GM12878 (cell line): ENCODE results near the gene TAF7L. TPM values are rescaled to one million over a fixed set of nuclear protein-coding genes. Genes with fewer than 3 reads are reported as not detected.

Source experiments
- ATAC-seq: fragments of 200-7000 bp; cut with Tn5 transposase; 3 replicates; pipeline ENCODE4 v1.9.1; 2020; ENCODE audit warnings: mild to moderate bottlenecking, moderate library complexity
- BruUV-seq: library from RNA; stranded (reverse); fragments of 400-500 nt; replicated peaks from 2 replicates; lab custom pipeline; 2021; lab: Mats Ljungman, UMichigan
- CTCF ChIA-PET: fragments of 300-600 bp; sonication (Branson Sonifier 250); formaldehyde crosslinking; extraction: SDS; loops from one replicate; lab custom pipeline; 2021; ENCODE audit warnings: inconsistent platforms; lab: Yijun Ruan, JAX
- POLR2A ChIA-PET: fragments of 350-600 bp; formaldehyde crosslinking; extraction: SDS; loops from one replicate; lab custom pipeline; 2021; ENCODE audit warnings: inconsistent platforms; lab: Charles Lee
- RAD21 ChIA-PET: fragments of 300-600 bp; sonication (Branson Sonifier 250); formaldehyde crosslinking; loops from one replicate; lab custom pipeline; 2023; ENCODE audit warnings: antibody characterized with exemption; ENCODE audit not compliant: unreplicated experiment; lab: Charles Lee
- SMC1A ChIA-PET: fragments of 300-600 bp; sonication (Branson Sonifier 250); formaldehyde crosslinking; loops from one replicate; lab custom pipeline; 2023; ENCODE audit not compliant: unreplicated experiment, uncharacterized antibody; lab: Charles Lee
- DNase-seq: peaks from one replicate; pipeline ENCODE4 v3.0.0-alpha.2; 2011; ENCODE audit warnings: low read depth, low spot score
- FAIRE-seq: peaks from 3 replicates; lab custom pipeline; 2011; peaks lifted over from hg19 to GRCh38; lab: Jason Lieb, UNC
- H2AFZ ChIP-seq: 2 replicates; pipeline ENCODE4 v1.6.0; 2011; ENCODE audit warnings: low read depth, low read length, control low read depth; ENCODE audit not compliant: control insufficient read depth
- H3K27ac ChIP-seq: 2 replicates; pipeline ENCODE4 v1.5.1; 2011; ENCODE audit warnings: control low read depth; ENCODE audit not compliant: control insufficient read depth, insufficient read depth
- H3K27me3 ChIP-seq, 2 experiments: replicated peaks in 1 of 2; 2 replicates each; pipeline versions ENCODE4 v1.6.0 to v1.6.1; 2011; ENCODE audit warnings: low read length in 1 of 2; ENCODE audit not compliant: control insufficient read depth in 2 of 2, insufficient read depth in 2 of 2
- H3K36me3 ChIP-seq, 2 experiments: 2 replicates each; pipeline ENCODE4 v1.5.1; 2011; ENCODE audit warnings: low read length in 1 of 2; ENCODE audit not compliant: control insufficient read depth in 2 of 2, insufficient read depth in 2 of 2
- H3K4me1 ChIP-seq: 2 replicates; pipeline ENCODE4 v1.6.1; 2011; ENCODE audit warnings: mild to moderate bottlenecking, low read length, moderate library complexity, mixed read lengths; ENCODE audit not compliant: control insufficient read depth, insufficient read depth
- H3K4me2 ChIP-seq: 2 replicates; pipeline ENCODE4 v1.6.0; 2011; ENCODE audit warnings: control low read depth; ENCODE audit not compliant: control insufficient read depth, insufficient read depth
- H3K4me3 ChIP-seq: fragments of 200-600 bp; sonication (generic); 2 replicates; pipeline ENCODE4 v1.5.1; 2016
- H3K79me2 ChIP-seq: 2 replicates; pipeline ENCODE4 v1.6.0; 2011; ENCODE audit warnings: low read length; ENCODE audit not compliant: control insufficient read depth, insufficient read depth
- H3K9ac ChIP-seq: 2 replicates; pipeline ENCODE4 v1.8.0; 2011; ENCODE audit warnings: low read length, control low read depth, mixed read lengths; ENCODE audit not compliant: control insufficient read depth, insufficient read depth
- H3K9me3 ChIP-seq: replicated peaks from 3 replicates; pipeline ENCODE4 v1.5.1; 2011; ENCODE audit warnings: mild to moderate bottlenecking, low read length; ENCODE audit not compliant: control insufficient read depth, insufficient read depth
- H4K20me1 ChIP-seq: 2 replicates; pipeline ENCODE4 v1.6.0; 2011; ENCODE audit not compliant: control insufficient read depth, insufficient read depth
- ELK1 ChIP-seq: IDR thresholded peaks from 2 replicates; pipeline ENCODE4 v1.6.1; 2012; ENCODE audit warnings: low read depth, low read length, improper control_type of control experiment
- FOS ChIP-seq: IDR thresholded peaks from 3 replicates; pipeline ENCODE4 v1.6.1; 2011; ENCODE audit warnings: borderline replicate concordance; ENCODE audit not compliant: insufficient read length; ENCODE audit errors: extremely low read depth
- GATAD2B ChIP-seq: fragments of 450-650 bp; conservative IDR thresholded peaks from 2 replicates; pipeline ENCODE4 v1.6.1; 2017; ENCODE audit warnings: low read depth, mild to moderate bottlenecking, moderate library complexity
- IKZF1 ChIP-seq: fragments of 450-650 bp; conservative IDR thresholded peaks from 2 replicates; pipeline ENCODE4 v1.6.1; 2017; ENCODE audit warnings: antibody characterized with exemption, mild to moderate bottlenecking
- JUND ChIP-seq: IDR thresholded peaks from 2 replicates; pipeline ENCODE4 v1.6.1; 2012; ENCODE audit warnings: low read depth, mild to moderate bottlenecking, low read length, improper control_type of control experiment, moderate library complexity
- LARP7 ChIP-seq: fragments of 450-650 bp; IDR thresholded peaks from 2 replicates; pipeline ENCODE4 v1.6.1; 2017; ENCODE audit warnings: mild to moderate bottlenecking
- MTA3 ChIP-seq: IDR thresholded peaks from 2 replicates; pipeline ENCODE4 v1.6.1; 2012; ENCODE audit warnings: low read length, inconsistent platforms, borderline replicate concordance
- PKNOX1 ChIP-seq: fragments of 450-650 bp; IDR thresholded peaks from 2 replicates; pipeline ENCODE4 v1.6.1; 2016; ENCODE audit warnings: mild to moderate bottlenecking
- POU2F2 ChIP-seq: IDR thresholded peaks from 3 replicates; pipeline ENCODE4 v1.6.1; 2011; ENCODE audit warnings: low read depth, mild to moderate bottlenecking, low read length, borderline replicate concordance
- RUNX3 ChIP-seq: IDR thresholded peaks from 2 replicates; pipeline ENCODE4 v1.6.1; 2012; ENCODE audit warnings: low read length, inconsistent platforms
- SKIL ChIP-seq: fragments of 450-650 bp; IDR thresholded peaks from 2 replicates; pipeline ENCODE4 v1.6.1; 2017; ENCODE audit warnings: mild to moderate bottlenecking, low read depth, inconsistent platforms; ENCODE audit not compliant: poor library complexity, severe bottlenecking
- SMC3 ChIP-seq: IDR thresholded peaks from 2 replicates; pipeline ENCODE4 v1.6.1; 2011; ENCODE audit warnings: low read length, improper control_type of control experiment, borderline replicate concordance
- STAT3 ChIP-seq: IDR thresholded peaks from 2 replicates; pipeline ENCODE4 v1.6.1; 2011; ENCODE audit warnings: low read depth, low read length, improper control_type of control experiment
- TCF3 ChIP-seq: IDR thresholded peaks from 2 replicates; pipeline ENCODE4 v1.6.1; 2012; ENCODE audit warnings: low read depth, mild to moderate bottlenecking, low read length, borderline replicate concordance; ENCODE audit not compliant: insufficient read depth
- WGBS: methylation state at CpG from one replicate; pipeline ENCODE4 v1.1.6; 2016; ENCODE audit warnings: low lambda C conversion rate; ENCODE audit not compliant: insufficient replicate concordance, insufficient coverage; ENCODE audit errors: missing lambda C conversion rate; 5-methylcytosine and 5-hydroxymethylcytosine counted together
- in situ Hi-C: fragments of 300-500 bp; cut with MboI; formaldehyde crosslinking; loops from 9 replicates; pipeline ENCODE4 v1.14.3; 2018; ENCODE audit warnings: mixed read lengths
- intact Hi-C: fragments of 100-400 bp; cut with micrococcal nuclease; formaldehyde crosslinking; loops from one replicate; pipeline ENCODE4 v1.14.2; 2022; ENCODE audit not compliant: unreplicated experiment
- polyA plus RNA-seq, 11 experiments: library from polyadenylated mRNA; depleted of rRNA in 4 of 11; unstranded in 6 of 11; stranded (reverse) in 5 of 11; fragments of >200 nt; fragmentation: Nextera tagmentation in 4 of 11; fragmentation: Illumina TruSeq in 1 of 11; extraction: Ambion mirVana in 4 of 11; extraction: Trizol in 1 of 11; gene quantifications; 1 replicate in 1 of 11; 2 replicates in 10 of 11; pipeline versions ENCODE4 v1.2.1 to v1.2.3, GENCODE V29; 2011 to 2016; ENCODE audit warnings: inconsistent platforms in 2 of 11, missing spikeins in 2 of 11, low read depth in 1 of 11
- total RNA-seq, 4 experiments: library from RNA; depleted of rRNA in 3 of 4; stranded (reverse); fragments of >200 nt in 3 of 4; fragmentation: Illumina TruSeq in 1 of 4; extraction: Trizol in 1 of 4; gene quantifications; 2 replicates each; pipeline versions ENCODE4 v1.2.1 to v1.2.3, GENCODE V29; 2013 to 2021

Gene TAF7L
- total and polyA plus RNA-seq, 10 of the 15 experiments (the other 5 are each of a cell fraction or from before 2014, with no cell fraction given) = 0.05 to 0.11 (median 0.08) TPM; not detected in 6

GRCh38 chrX:101257448-101258258 lies 33.5 kb downstream of the TAF7L start (continued):
- TF ChIP-seq MTA3 (no peak), GATAD2B (no peak), JUND (no peak), STAT3 (no peak), POU2F2 (no peak)

GRCh38 chrX:101252634-101253033 lies 38.5 kb downstream of the TAF7L start:
- ChIA-PET SMC1A (interaction anchor here (0.7 kb wide), 1 partner anchor 16 kb away, joined by 3 read pairs; no protein-coding TSS in a partner anchor), POLR2A (no interaction called here), CTCF (interaction anchor here (0.8 kb wide), 1 partner anchor 9 kb away, joined by 3 read pairs; no protein-coding TSS in a partner anchor), RAD21 (no interaction called here)
- H3K4me3 ChIP-seq = no peak overlapping the region
- no peak overlapping the region for H3K27ac ChIP-seq
- no peaks in the 10 kb centered on the region for H3K36me3 ChIP-seq
- H4K20me1 ChIP-seq = no peaks in the 10 kb centered on the region
- no peaks in the 10 kb centered on the region for H3K4me1 ChIP-seq
- H3K27me3 ChIP-seq = no peaks in the 10 kb centered on the region
- H3K9me3 ChIP-seq = no peaks in the 10 kb centered on the region
- WGBS = 0% methylated on average over 2 of the region's 2 CpGs
- ATAC-seq = no peak
- H3K79me2 ChIP-seq = no peaks in the 10 kb centered on the region
- H3K9ac ChIP-seq = no peak overlapping the region
- TF ChIP-seq SKIL (no peak), LARP7 (no peak), SMC3 (no peak), ELK1 (no peak), RUNX3 (no peak), PKNOX1 (no peak), IKZF1 (no peak), FOS (no peak), TCF3 (no peak)
- FAIRE-seq = no peak
- no peak overlapping the region for H2AFZ ChIP-seq
- no TSS peak for BruUV-seq
- in situ Hi-C loops = no loop called here
- H3K4me2 ChIP-seq = no peak overlapping the region
- no peak for DNase-seq
- intact Hi-C loops = no loop called here
